HS-5 (cell line): ENCODE data around the gene FGGY.
"Not testable (repeated sequence)": the region's sequence is repeated elsewhere in the genome, so short reads cannot be mapped to it uniquely, and the experiment has no call there.

Experiments
- DNase-seq: peaks from one replicate; pipeline ENCODE4 v3.0.0-alpha.2; 2012; ENCODE audit warnings: low read depth

Gene FGGY

DNA sequence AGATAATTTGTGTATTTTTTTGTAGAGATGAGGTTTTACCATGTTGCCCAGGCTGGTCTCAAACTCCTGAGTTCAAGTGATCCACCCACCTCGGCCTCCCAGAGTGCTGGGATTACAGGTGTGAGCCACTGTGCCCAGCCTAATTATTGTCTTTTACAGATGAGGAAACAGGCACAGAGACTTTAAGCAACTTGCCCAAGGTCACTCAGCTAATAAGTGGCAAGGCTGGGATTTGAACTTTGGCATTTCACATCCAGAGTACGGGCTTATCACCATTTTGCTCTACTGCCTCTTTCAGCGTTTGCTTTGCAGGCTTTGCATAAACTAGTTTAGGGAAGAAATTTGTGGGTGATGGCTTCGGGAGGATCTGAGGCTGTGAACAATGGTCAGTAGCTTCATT, 57.3 kb downstream of the FGGY start:
- DNase-seq, result not testable (repeated sequence)

GRCh38 chr1:59354709-59355337, 57.9 kb downstream of the FGGY start:
- no peak for DNase-seq

GRCh38 chr1:59355361-59355760, 58.5 kb downstream of the FGGY start:
- DNase-seq, result no peak

DNA sequence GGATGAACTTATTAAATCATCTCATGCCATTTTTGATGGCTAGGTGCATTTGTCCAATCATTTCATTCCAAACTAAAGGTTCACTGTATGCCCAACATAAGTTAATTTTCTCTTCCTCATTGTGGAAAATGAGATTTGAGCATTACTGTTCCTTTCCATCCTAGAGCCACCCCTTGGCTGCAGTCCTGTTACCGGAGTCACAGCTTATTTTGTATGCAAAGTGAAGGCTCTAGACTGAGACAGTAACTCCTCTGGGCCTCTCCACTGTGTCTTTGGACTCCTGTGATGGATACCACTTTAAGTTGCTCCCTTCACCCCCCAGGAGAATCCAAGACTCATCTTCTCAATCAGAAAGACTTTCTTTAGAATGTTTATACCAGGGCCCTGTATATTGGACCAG, 59.7 kb downstream of the FGGY start:
- no peak for DNase-seq

DNA sequence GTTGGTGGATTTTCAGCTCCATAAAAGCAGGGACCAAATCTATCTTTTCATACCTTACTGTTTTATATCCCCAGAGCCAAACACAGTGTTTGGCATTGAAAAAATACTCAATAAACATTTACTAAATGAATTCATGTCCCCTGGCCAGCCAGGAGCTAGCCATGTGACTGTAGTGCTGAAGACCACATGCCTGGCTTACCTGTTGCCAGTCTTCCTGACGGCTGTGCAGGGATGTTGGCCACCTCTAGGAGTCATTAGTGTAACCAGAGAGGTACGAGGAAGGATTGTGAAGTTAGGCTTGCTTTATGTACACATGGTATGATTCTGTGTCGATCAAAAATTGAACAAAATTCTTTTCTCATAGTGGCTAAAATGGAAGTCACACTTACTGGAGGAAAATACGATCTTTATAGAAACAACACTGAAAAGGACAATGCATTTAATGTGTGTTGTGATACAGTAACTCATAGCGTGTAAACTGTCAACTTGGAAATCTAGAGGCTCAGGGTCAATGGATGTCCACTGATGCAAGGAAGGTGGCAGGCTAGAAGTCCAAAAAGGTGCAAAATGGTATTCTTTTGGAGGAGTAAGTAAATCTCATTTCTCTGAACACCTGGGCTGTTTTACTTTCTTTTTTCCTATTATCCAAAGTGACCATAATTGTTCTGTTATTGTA, 60.9 kb downstream of the FGGY start:
- DNase-seq, result no peak

GRCh38 chr1:59359325-59359724, 62.4 kb downstream of the FGGY start:
- DNase-seq, result no peak

GRCh38 chr1:59360170-59360569, 63.3 kb downstream of the FGGY start:
- DNase-seq, result no peak

DNA sequence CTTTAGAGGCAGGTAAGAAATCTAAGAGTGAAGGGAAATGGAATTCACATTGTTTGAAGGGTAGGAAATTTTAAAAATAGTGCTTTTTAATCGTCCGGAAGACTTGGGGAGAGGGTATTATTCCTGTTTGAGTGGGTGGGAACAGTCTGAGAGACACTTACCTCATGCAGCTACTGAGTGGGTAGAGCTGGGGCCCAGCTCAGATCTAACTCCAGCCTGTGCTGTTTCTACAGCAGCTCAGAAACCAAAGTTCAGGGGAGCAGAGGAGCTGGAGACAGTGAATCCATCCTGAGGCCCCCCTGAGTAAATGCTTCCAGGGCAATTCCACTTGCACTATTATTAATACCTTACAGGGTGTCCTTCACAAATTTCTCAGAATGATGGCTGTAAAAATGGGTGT, 63.8 kb downstream of the FGGY start:
- no peak for DNase-seq

DNA sequence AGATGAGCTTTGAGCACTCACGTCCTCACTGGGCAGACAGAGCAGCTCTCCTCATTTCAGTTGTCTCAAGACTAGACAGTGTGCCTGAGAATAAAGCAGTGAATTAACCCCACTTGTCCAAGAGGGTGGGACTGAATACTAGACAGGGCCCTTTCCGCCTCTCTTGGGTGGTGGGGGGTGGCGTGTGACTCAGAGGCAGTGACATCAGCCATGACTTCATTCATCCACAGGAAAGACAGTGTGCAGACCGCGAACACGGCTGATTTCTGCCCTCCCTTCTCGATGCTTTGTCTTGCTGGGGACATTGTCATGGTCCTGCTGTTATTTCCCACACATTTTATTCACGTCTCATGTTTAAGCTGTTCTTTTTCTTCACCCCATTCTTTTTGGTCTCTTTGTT, 64.9 kb downstream of the FGGY start:
- DNase-seq, result no peak

DNA sequence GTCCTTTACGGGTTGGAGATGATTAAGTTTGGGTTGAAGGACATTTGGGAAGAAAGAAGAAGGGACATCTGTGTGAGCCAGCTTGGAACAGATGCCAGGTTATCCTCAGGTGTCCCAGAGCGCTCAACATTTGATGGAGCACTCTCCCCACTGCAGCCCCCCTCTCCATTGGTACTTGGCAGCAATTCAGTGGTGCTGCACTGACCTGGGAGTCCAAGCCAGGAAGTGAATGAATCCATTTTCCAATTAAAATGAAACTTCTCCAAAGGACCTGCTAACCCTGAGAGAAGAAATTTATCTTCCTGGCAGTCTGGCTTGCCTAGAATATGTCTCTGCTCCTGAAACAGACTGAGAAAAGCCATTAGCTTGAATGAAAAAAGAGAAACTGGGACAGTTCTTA, 67.1 kb downstream of the FGGY start:
- no peak for DNase-seq

DNA sequence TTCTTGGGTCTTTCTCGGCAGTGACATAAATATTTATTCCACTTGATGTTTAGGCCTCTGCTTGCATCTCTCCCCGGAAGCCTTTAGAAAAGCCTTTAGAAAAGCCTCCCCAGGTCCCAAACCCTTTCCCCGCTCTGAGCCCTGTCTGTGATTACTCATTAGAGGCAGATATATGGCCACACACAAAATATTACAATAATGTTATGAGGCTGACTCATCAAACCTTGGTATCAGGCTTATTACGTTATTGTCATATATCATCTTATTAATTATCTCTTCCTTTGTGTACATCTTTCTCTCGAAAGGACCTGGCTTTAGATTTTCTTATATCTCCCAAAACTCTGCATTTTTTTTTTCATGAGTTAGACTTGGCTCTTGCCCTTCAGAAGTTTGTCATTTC, 69.5 kb downstream of the FGGY start:
- DNase-seq, result peak; percentile 26

DNA sequence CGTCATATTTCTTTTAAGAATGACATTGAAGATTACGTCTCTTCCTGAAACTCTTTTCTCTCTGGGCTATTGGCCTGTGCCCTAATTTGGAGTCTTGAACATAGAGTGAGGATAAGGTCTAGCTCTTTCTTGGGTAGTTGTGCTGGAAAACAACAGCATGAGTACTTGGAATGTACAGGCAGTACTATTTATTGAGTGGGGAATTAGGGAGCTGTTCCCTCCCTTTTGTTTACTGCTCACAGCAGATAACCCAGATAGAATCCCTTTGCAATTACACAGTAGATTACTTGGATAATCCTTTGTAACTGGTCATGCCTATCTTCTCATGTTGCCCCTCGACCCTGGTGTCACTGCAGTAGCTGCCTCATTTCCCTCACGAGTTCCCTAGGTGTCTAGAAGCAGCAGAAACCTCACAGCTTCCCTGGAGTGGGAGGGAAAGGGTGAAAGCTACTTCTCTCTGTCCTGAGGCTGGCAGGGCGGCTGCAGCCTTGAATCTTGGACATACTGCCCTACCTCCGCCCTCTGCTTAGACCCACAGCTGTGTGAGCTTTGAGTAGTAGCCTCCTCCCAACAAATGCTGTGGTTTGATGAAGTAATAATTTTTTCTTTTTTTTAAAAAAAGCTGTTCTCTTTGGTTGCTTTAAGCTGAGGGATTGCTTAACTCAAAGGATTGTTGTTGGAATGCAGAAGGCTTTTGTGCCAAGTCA, 70.6 kb downstream of the FGGY start:
- DNase-seq, result peak; percentile 78

- no peak for DNase-seq
These were observed 71.2 kb downstream of the FGGY start for GRCh38 chr1:59368008-59368670.

DNA sequence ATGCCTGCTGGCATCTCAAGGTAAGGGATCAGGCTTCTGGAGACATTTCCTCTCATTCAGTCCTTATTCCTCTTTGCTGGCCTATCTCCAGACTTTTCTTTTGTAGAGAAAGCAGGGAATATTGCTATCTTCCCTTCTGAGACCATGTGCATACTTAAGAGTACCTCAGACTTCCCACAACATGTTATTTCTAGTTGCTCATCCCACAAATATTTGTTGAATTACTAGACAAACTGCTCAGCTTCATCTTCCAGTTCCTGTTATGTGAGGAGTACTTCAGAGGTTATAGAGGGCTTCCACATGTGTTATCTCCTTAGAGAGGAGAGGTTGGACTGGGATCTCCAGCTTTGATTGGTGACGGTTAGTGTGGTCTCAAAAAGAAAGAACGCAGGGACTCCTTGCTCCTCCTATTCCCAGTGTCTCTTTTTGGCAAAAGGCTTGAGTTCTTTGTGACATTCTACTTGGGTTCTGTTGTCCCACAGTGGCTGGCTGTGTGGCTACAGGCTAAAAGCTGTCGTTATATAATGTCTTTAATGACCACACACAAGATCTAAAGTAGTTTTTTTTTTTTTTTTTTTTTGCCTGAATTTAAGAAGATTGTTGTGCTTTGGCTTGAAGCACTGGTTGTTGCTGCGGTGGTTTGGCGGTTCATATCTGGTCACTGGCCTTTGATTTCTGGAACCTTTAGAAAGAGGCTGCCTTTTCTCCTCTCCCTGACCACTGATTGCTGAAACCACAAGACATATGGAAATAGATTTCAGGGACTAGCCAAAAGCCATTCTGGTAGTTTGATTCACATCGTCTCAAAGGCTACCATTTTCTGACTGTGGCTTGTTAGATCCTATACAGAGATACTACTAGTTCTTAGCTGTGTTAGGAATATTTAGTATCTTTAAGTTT, 78.7 kb downstream of the FGGY start:
- DNase-seq, result peak; percentile 98

- DNase-seq, result no peak
These were observed 80.5 kb downstream of the FGGY start for GRCh38 chr1:59377350-59377904.

GRCh38 chr1:59378621-59379370, 81.9 kb downstream of the FGGY start:
- no peak for DNase-seq

GRCh38 chr1:59379371-59379728, 82.5 kb downstream of the FGGY start:
- DNase-seq, result no peak

GRCh38 chr1:59383963-59384362, 87.1 kb downstream of the FGGY start:
- no peak for DNase-seq

- DNase-seq, result no peak
These were observed 87.5 kb downstream of the FGGY start for GRCh38 chr1:59384443-59384842.

DNA sequence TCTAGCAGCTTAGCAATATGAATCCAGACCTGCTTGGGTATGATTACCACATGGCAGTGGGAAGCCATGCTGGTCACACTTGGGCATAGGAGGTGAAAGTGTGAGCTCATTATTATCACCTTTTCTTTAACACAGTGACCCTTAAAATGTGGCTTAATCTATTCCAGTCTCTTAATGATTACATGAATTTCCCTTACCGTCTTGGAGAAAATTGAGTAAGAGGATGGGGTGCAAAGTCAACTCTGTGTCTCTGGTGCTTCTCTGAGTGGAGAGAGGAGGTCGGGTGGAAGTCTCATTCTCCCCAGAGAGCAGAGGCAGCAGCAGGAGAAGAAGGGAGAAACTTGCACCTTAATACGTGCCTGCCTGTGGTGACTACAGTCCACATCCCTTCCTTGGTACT, 91.3 kb downstream of the FGGY start:
- no peak for DNase-seq

DNA sequence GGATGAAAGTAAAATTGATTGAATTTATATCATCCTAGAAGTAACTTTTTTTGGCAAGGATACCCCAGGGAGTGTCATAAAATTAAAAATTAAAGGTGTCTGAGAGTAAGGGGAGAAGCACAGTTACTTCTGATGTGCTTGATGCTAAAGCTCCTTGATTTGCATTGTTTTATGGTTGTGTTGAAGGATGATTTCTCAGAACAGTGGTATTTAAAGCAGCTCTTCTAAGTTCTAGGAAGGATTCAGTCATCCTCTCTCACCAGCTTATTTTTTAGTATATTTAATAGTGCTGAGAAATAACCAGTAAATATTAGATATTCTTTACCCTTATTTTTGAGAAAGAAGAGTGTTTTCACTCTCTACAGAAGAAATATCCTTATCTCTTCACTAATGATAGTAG, 93.0 kb downstream of the FGGY start:
- DNase-seq, result no peak
